CD14-positive monocyte (primary cell): ENCODE results near the gene SSBP4. TPM values are rescaled to one million over a fixed set of nuclear protein-coding genes. Genes with fewer than 3 reads are reported as not detected.

Source experiments
- DNase-seq, 3 donors: peaks; one replicate each; pipeline ENCODE4 v3.0.0-alpha.2; 2011 to 2022
- H2AFZ ChIP-seq: 2 replicates; pipeline ENCODE4 v1.6.0; 2012; ENCODE audit warnings: mild to moderate bottlenecking, low read depth, low read length, inconsistent platforms; ENCODE audit not compliant: insufficient read depth, poor library complexity, severe bottlenecking
- H3K27ac ChIP-seq, 2 donors: 1 replicate in 1 of 2; 2 replicates in 1 of 2; pipeline ENCODE4 v1.5.1; 2012 to 2013; ENCODE audit warnings: low read length in 2 of 2, control low read depth in 1 of 2, inconsistent platforms in 1 of 2, low read depth in 1 of 2, mild to moderate bottlenecking in 1 of 2
- H3K27me3 ChIP-seq, 2 donors: one replicate each; pipeline versions ENCODE4 v1.6.0 to v1.6.1; 2011 to 2013; ENCODE audit warnings: low read length in 2 of 2; ENCODE audit not compliant: control insufficient read depth in 2 of 2, insufficient read depth in 2 of 2
- H3K36me3 ChIP-seq, 2 donors: replicated peaks in 1 of 2; 1 replicate in 1 of 2; 2 replicates in 1 of 2; pipeline versions ENCODE4 v1.5.1 to v1.6.1; 2012 to 2013; ENCODE audit warnings: low read length in 2 of 2, control low read depth in 1 of 2, inconsistent platforms in 1 of 2, mild to moderate bottlenecking in 1 of 2; ENCODE audit not compliant: insufficient read depth in 2 of 2, control insufficient read depth in 1 of 2
- H3K4me1 ChIP-seq, 2 donors: 1 replicate in 1 of 2; 2 replicates in 1 of 2; pipeline versions ENCODE4 v1.5.1 to v1.6.1; 2012 to 2013; ENCODE audit warnings: low read length in 2 of 2, control low read depth in 1 of 2, inconsistent platforms in 1 of 2, mild to moderate bottlenecking in 1 of 2, moderate library complexity in 1 of 2; ENCODE audit not compliant: insufficient read depth in 2 of 2, control insufficient read depth in 1 of 2
- H3K4me2 ChIP-seq: replicated peaks from 2 replicates; pipeline ENCODE3; 2012; ENCODE audit warnings: low read length, moderate library complexity, mild to moderate bottlenecking; ENCODE audit not compliant: poor library complexity, severe bottlenecking; ENCODE audit errors: extremely low read depth
- H3K4me3 ChIP-seq, 3 experiments: fragments of 200-600 bp in 1 of 3; sonication (generic) in 1 of 3; replicated peaks in 1 of 3; 1 replicate in 2 of 3; 2 replicates in 1 of 3; pipeline ENCODE4 v1.5.1; 2011 to 2013; ENCODE audit warnings: low read length in 3 of 3, mild to moderate bottlenecking in 3 of 3, control low read depth in 2 of 3, low read depth in 2 of 3, inconsistent platforms in 1 of 3, moderate library complexity in 1 of 3
- H3K79me2 ChIP-seq: 2 replicates; pipeline ENCODE4 v1.6.0; 2012; ENCODE audit warnings: mild to moderate bottlenecking, control low read depth, inconsistent platforms, low read length, moderate library complexity; ENCODE audit not compliant: insufficient read depth
- H3K9ac ChIP-seq: 2 replicates; pipeline ENCODE4 v1.6.0; 2017; ENCODE audit warnings: low read length, mild to moderate bottlenecking; ENCODE audit not compliant: insufficient read depth, poor library complexity, severe bottlenecking
- H3K9me3 ChIP-seq, 2 donors: replicated peaks in 1 of 2; 1 replicate in 1 of 2; 2 replicates in 1 of 2; pipeline versions ENCODE4 v1.5.1 to v1.6.1; 2012 to 2013; ENCODE audit warnings: low read length in 2 of 2, control low read depth in 1 of 2; ENCODE audit not compliant: control insufficient read depth in 1 of 2, insufficient read depth in 1 of 2
- H4K20me1 ChIP-seq: 2 replicates; pipeline ENCODE4 v1.6.0; 2012; ENCODE audit warnings: mild to moderate bottlenecking, low read length, control low read depth, moderate library complexity; ENCODE audit not compliant: insufficient read depth
- H3K27ac Mint-ChIP-seq, 7 donors: one replicate each; pipeline ENCODE4 v1.8.0; 2020; ENCODE audit warnings: mild to moderate bottlenecking in 7 of 7, mixed read lengths in 7 of 7, moderate library complexity in 6 of 7, inconsistent platforms in 2 of 7
- H3K27me3 Mint-ChIP-seq, 3 donors: one replicate each; pipeline ENCODE4 v1.8.0; 2021 to 2022; ENCODE audit warnings: low read depth in 3 of 3, mild to moderate bottlenecking in 3 of 3, mixed read lengths in 3 of 3, moderate library complexity in 3 of 3, inconsistent platforms in 1 of 3
- H3K36me3 Mint-ChIP-seq, 2 donors: one replicate each; pipeline ENCODE4 v1.8.0; 2020; ENCODE audit warnings: mixed read lengths in 2 of 2, inconsistent platforms in 1 of 2, mild to moderate bottlenecking in 1 of 2
- H3K4me1 Mint-ChIP-seq: one replicate; pipeline ENCODE4 v1.8.0; 2020; ENCODE audit warnings: mild to moderate bottlenecking, mixed read lengths
- H3K4me3 Mint-ChIP-seq, 2 donors: one replicate each; pipeline ENCODE4 v1.8.0; 2020; ENCODE audit warnings: mild to moderate bottlenecking in 2 of 2, mixed read lengths in 2 of 2, moderate library complexity in 1 of 2
- H3K9me3 Mint-ChIP-seq, 7 donors: one replicate each; pipeline ENCODE4 v1.8.0; 2020 to 2022; ENCODE audit warnings: mixed read lengths in 7 of 7, mild to moderate bottlenecking in 6 of 7, moderate library complexity in 6 of 7, inconsistent platforms in 2 of 7
- WGBS: methylation state at CpG from one replicate; pipeline ENCODE4 v1.1.5; 2013; ENCODE audit warnings: missing lambda C conversion rate; ENCODE audit not compliant: insufficient coverage; 5-methylcytosine and 5-hydroxymethylcytosine counted together
- intact Hi-C, 2 donors: fragments of 100-400 bp; cut with micrococcal nuclease; formaldehyde crosslinking; loops; one replicate each; pipeline versions ENCODE4 v1.15.0 to v1.15.1; 2023
- polyA plus RNA-seq, 3 donors: library from polyadenylated mRNA; depleted of rRNA in 1 of 3; unstranded in 2 of 3; stranded (reverse) in 1 of 3; fragments of 300-500 nt in 2 of 3; fragments of >200 nt in 1 of 3; fragmentation: Illumina TruSeq in 2 of 3; gene quantifications; 1 replicate in 2 of 3; 2 replicates in 1 of 3; pipeline ENCODE4 v1.2.3, GENCODE V29; 2012 to 2021
- TF ChIP-seq, protein P1 (sequence below): fragments of 200-600 bp; IDR thresholded peaks from one replicate; pipeline ENCODE4 v1.8.0; 2022; ENCODE audit warnings: antibody characterized with exemption, mild to moderate bottlenecking

The SSBP4 gene
- polyA plus RNA-seq, 3 donors: 38.5 to 74.5 (median 48.3) TPM

GRCh38 chr19:18388100-18388959 lies 30.9 kb upstream of the SSBP4 start:
- Histone ChIP-seq H3K27me3 (peaks cover 0 to 12% of the 10 kb centered on the region in 2 donors), H3K4me3 (peak overlapping the region; percentile 13 to 68 (median 36)), H4K20me1 (peaks cover 66% of the 10 kb centered on the region), H3K9ac (peak overlapping the region; percentile 67), H3K27ac (peak overlapping the region; percentile 18 to 66), H2AFZ (peak overlapping the region; percentile 63), H3K79me2 (peaks cover 45% of the 10 kb centered on the region), H3K9me3 (no peaks in the 10 kb centered on the region), H3K4me2 (peak overlapping the region; percentile 77), H3K36me3 (peaks cover 29 to 39% of the 10 kb centered on the region in 2 donors), H3K4me1 (peaks cover 65 to 78% of the 10 kb centered on the region in 2 donors)
- TF ChIP-seq, protein P1, sequence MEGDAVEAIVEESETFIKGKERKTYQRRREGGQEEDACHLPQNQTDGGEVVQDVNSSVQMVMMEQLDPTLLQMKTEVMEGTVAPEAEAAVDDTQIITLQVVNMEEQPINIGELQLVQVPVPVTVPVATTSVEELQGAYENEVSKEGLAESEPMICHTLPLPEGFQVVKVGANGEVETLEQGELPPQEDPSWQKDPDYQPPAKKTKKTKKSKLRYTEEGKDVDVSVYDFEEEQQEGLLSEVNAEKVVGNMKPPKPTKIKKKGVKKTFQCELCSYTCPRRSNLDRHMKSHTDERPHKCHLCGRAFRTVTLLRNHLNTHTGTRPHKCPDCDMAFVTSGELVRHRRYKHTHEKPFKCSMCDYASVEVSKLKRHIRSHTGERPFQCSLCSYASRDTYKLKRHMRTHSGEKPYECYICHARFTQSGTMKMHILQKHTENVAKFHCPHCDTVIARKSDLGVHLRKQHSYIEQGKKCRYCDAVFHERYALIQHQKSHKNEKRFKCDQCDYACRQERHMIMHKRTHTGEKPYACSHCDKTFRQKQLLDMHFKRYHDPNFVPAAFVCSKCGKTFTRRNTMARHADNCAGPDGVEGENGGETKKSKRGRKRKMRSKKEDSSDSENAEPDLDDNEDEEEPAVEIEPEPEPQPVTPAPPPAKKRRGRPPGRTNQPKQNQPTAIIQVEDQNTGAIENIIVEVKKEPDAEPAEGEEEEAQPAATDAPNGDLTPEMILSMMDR: peak; percentile 100
- Mint-ChIP-seq H3K4me3 (peak overlapping the region; percentile 80 to 90), H3K9me3 (peaks cover 0 to 4% (median 2%) of the 10 kb centered on the region in 7 donors), H3K27me3 (peaks cover 3 to 35% (median 18%) of the 10 kb centered on the region in 3 donors), H3K4me1 (peaks cover 68% of the 10 kb centered on the region), H3K36me3 (peaks cover 40 to 54% of the 10 kb centered on the region in 2 donors), H3K27ac (peak overlapping the region; percentile 78 to 93 (median 90))
- under 1% methylated on average over 84 of the region's 86 CpGs for WGBS
- DNase-seq: peak; percentile 93 to 97 (median 96)
- intact Hi-C loops: loop anchor here (2.0 to 5.0 kb wide), 4 partner anchors 14 to 41 kb away; no protein-coding TSS in a partner anchor

DNA sequence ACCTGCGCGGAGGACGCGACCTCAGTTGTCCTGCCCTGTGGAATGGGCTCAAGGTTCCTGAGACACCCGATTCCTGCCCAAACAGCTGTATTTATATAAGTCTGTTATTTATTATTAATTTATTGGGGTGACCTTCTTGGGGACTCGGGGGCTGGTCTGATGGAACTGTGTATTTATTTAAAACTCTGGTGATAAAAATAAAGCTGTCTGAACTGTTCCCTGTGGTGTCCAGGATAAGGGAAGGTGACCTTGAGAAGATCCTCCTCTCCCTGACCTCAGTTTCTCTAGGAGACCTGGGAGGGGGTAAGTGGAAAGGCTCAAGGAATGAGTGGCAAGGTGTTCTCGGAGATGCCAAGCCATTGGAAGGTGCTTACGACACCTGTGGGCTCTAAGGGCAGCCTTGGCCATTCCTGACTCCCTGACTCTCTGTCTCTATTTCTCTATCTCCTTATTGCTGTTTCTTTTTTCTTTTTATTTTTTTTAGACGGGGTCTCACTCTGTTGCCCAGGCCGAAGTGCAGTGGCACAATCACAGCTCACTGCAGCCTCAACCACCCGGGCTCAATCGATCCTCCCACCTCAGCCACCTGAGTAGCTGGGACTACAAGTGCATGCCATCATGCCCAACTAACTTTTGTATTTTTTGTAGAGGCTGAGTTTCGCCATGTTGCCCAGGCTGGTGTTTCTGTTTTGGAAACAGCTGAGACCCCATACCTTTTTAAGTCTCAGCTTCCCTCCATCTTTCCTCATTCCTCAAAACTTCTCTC lies 30.1 kb upstream of the SSBP4 start:
- Histone ChIP-seq H3K4me1 (peaks cover 68 to 86% of the 10 kb centered on the region in 2 donors), H3K4me2 (peak overlapping the region; percentile 77)
- intact Hi-C loops: loop anchor here (2.0 to 5.0 kb wide), 4 partner anchors 14 to 42 kb away; no protein-coding TSS in a partner anchor

More for the DNA sequence above, 30.1 kb upstream of the SSBP4 start:
- peak overlapping the region; percentile 35 to 80 for H3K4me3 Mint-ChIP-seq
- Histone ChIP-seq H3K27me3 (peaks cover 0 to 12% of the 10 kb centered on the region in 2 donors), H3K4me3 (peak overlapping the region in 1 of 3 experiments; percentile 68), H3K27ac (peak overlapping the region; percentile 18 to 66), H3K79me2 (peaks cover 53% of the 10 kb centered on the region), H4K20me1 (peaks cover 66% of the 10 kb centered on the region), H3K9me3 (no peaks in the 10 kb centered on the region), H3K9ac (no peak overlapping the region), H3K36me3 (peaks cover 29 to 39% of the 10 kb centered on the region in 2 donors), H2AFZ (no peak overlapping the region)
- peaks cover 45 to 62% of the 10 kb centered on the region in 2 donors for H3K36me3 Mint-ChIP-seq
- no peak for DNase-seq
- H3K27ac Mint-ChIP-seq: peak overlapping the region; percentile 73 to 93 (median 90)
- TF ChIP-seq, protein P1: no peak
- peaks cover 75% of the 10 kb centered on the region for H3K4me1 Mint-ChIP-seq
- WGBS: 100% methylated on average over 2 of the region's 13 CpGs
- H3K9me3 Mint-ChIP-seq: peaks cover 0 to 4% (median 3%) of the 10 kb centered on the region in 7 donors
- peaks cover 3 to 34% (median 18%) of the 10 kb centered on the region in 3 donors for H3K27me3 Mint-ChIP-seq
